HG03135 (cell line): Measurements from ENCODE around the gene KRT2.

Experiments used
- ATAC-seq: cut with Tn5 transposase; IDR thresholded peaks from one replicate; pipeline ENCODE4 v1.9.1; 2021; ENCODE audit warnings: mild to moderate bottlenecking, moderate library complexity; ENCODE audit not compliant: unreplicated experiment

Gene KRT2

DNA sequence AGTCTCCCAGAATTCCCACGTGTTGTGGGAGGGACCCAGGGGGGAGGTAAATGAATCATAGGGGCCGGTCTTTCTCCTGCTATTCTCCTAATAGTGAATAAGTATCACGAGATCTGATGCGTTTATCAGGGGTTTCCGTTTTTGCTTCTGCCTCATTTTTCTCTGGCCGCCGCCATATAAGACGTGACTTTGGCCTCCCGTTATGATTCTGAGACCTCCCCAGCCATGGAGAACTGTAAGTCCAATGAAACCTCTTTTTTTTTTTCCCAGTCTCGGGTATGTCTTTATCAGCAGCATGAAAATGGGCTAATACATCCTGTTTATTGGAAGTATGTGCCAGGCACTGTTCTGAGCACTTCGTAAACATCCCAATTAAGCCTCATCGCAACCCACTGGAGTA, 51.5 kb downstream of the KRT2 start:
- no peak for ATAC-seq

DNA sequence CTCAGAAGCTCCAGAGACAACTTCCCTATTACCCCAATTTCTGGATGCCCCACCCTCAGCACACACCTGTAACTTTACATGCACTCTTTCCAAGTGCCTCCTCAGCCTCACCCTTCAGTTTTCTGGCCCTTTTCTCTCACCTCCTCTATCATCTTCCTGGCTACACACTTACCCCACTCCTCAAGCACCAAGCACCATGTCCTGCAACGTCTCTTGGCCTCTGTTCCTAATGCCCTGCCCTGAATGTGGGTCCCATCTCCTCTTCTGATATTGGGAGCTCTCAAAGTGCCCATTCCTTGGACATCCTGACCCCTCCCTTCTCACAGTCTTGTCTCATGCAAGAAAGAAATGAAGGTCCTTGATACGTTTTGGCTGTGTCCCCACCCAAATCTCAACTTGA, 51.9 kb downstream of the KRT2 start:
- ATAC-seq, result no peak

GRCh38 chr12:52598966-52599365, 53.0 kb downstream of the KRT2 start:
- ATAC-seq, result no peak
